Measurements from ENCODE around the gene TNFRSF18.

DNA sequence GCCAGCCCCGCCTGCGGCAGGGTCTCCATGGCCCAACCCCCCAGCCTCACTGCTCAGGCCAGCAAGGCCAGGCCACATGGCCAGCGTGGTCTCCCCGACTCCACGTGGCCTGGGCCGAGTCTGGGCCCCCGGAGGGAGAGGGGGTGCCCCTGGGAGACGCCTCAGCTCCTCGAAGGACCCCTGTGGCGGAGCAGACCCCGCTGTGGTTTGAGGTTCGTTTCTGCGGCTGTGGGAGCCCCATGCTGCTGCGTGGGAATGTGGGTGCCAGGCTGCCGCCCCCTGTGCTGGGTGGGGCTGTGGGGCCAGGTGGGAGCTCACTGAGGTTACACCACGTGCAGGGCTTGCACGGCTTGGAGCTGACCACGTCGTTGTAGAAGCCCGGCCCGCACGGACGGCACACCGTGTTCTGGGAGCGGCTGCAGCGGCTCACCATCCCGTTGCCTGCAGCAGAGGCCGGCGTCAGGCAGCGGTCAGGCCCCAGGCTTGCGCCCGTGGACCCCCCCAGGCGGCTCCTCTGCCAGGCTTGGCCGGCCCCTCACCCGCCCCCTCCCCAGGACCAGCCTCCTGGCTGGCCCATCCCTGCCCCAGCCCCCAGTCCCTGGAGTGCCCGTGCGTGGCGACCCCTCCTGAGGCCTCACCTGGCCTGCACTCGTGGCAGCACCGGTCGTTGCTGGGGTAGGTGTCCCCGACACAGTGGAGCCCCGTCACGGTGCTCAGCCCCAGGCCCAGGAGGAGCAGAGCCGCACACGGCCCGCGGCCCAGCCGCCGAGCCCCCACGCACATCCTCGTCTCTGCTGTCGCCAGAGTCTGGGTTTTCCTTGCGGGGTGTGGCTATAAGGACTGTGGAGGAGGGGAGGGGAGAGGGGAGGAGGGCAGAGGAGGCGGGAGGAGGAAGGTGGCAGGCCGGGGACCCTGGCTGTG, 7.2 kb upstream of the TNFRSF18 start, which contains the start of gene TNFRSF4:
- TF ChIP-seq, protein P1, sequence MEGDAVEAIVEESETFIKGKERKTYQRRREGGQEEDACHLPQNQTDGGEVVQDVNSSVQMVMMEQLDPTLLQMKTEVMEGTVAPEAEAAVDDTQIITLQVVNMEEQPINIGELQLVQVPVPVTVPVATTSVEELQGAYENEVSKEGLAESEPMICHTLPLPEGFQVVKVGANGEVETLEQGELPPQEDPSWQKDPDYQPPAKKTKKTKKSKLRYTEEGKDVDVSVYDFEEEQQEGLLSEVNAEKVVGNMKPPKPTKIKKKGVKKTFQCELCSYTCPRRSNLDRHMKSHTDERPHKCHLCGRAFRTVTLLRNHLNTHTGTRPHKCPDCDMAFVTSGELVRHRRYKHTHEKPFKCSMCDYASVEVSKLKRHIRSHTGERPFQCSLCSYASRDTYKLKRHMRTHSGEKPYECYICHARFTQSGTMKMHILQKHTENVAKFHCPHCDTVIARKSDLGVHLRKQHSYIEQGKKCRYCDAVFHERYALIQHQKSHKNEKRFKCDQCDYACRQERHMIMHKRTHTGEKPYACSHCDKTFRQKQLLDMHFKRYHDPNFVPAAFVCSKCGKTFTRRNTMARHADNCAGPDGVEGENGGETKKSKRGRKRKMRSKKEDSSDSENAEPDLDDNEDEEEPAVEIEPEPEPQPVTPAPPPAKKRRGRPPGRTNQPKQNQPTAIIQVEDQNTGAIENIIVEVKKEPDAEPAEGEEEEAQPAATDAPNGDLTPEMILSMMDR (IDR thresholded peaks at IDR 0.05), result no peak
- TF ChIP-seq POLR2A (IDR thresholded peaks at IDR 0.05), result no peak

Measured in thyroid gland (tissue), 4 donors.